OCI-LY3 (cell line): ENCODE measurements around the gene MGAT4B.

Experiments used
- H2AFZ ChIP-seq: fragments of 200-600, 300-600 bp; shearing (Covaris generic); 2 replicates; pipeline ENCODE4 v1.6.0; 2014; ENCODE audit warnings: antibody characterized with exemption, low read depth, low read length
- H3K27ac ChIP-seq: fragments of 200-600, 300-600 bp; sonication (generic); 2 replicates; pipeline ENCODE4 v1.5.1; 2014; ENCODE audit warnings: mild to moderate bottlenecking, low read length, moderate library complexity, mixed read lengths
- H3K27me3 ChIP-seq: fragments of 200-600, 300-600 bp; sonication (generic); 2 replicates; pipeline ENCODE4 v1.6.1; 2014; ENCODE audit warnings: low read depth, low read length, mixed read lengths
- H3K36me3 ChIP-seq: fragments of 200-600, 300-600 bp; sonication (generic); replicated peaks from 2 replicates; pipeline ENCODE3; 2014; ENCODE audit warnings: low read depth, low read length, mixed read lengths
- H3K4me1 ChIP-seq: fragments of 300-600, 200-600 bp; sonication (generic); 2 replicates; pipeline ENCODE4 v1.6.1; 2014; ENCODE audit warnings: low read length, mixed read lengths
- H3K4me2 ChIP-seq: fragments of 200-600, 300-600 bp; sonication (generic); 2 replicates; pipeline ENCODE4 v1.6.1; 2014; ENCODE audit warnings: low read length, mixed read lengths
- H3K4me3 ChIP-seq: fragments of 300-600, 200-600 bp; sonication (generic); 2 replicates; pipeline ENCODE4 v1.5.1; 2014; ENCODE audit warnings: antibody characterized with exemption, mild to moderate bottlenecking, low read length, moderate library complexity
- H3K79me2 ChIP-seq: fragments of 300-600, 200-600 bp; shearing (Covaris generic); 2 replicates; pipeline ENCODE4 v1.6.1; 2014; ENCODE audit warnings: mild to moderate bottlenecking, low read length, mixed read lengths
- H3K9ac ChIP-seq: fragments of 300-600, 200-600 bp; shearing (Covaris generic); 2 replicates; pipeline ENCODE4 v1.6.0; 2014; ENCODE audit warnings: mild to moderate bottlenecking, low read length, moderate library complexity
- H3K9me3 ChIP-seq: fragments of 200-600, 300-600 bp; shearing (Covaris generic); 2 replicates; pipeline ENCODE4 v1.6.1; 2014; ENCODE audit warnings: low read length, mixed read lengths; ENCODE audit not compliant: insufficient read depth
- H4K20me1 ChIP-seq: fragments of 200-600, 300-600 bp; sonication (generic); 2 replicates; pipeline ENCODE4 v1.6.1; 2016; ENCODE audit warnings: low read length, mixed read lengths; ENCODE audit not compliant: insufficient read depth
- EZH2phosphoT487 ChIP-seq: fragments of 200-600 bp; shearing (Covaris generic); IDR thresholded peaks from 2 replicates; pipeline ENCODE4 v1.6.1; 2018; ENCODE audit warnings: antibody characterized with exemption, mixed run types, low read depth
- TF ChIP-seq, protein P1 (sequence below): fragments of 200-600, 300-600 bp; sonication (generic); IDR thresholded peaks from 2 replicates; pipeline ENCODE4 v1.5.1; 2014; ENCODE audit warnings: antibody characterized with exemption, low read length, low read depth

MGAT4B gene

GRCh38 chr5:179824745-179825112, 18.1 kb upstream of the MGAT4B start:
- Histone ChIP-seq H3K36me3 (peaks cover 67% of the 10 kb centered on the region), H3K4me3 (no peak overlapping the region), H3K79me2 (peaks cover 73% of the 10 kb centered on the region), H3K27me3 (no peaks in the 10 kb centered on the region), H3K27ac (no peak overlapping the region), H3K4me1 (peaks cover 17% of the 10 kb centered on the region), H2AFZ (no peak overlapping the region), H3K4me2 (no peak overlapping the region), H3K9ac (no peak overlapping the region), H4K20me1 (peaks cover 57% of the 10 kb centered on the region), H3K9me3 (no peaks in the 10 kb centered on the region)
- no peak for TF ChIP-seq EZH2phosphoT487
- TF ChIP-seq, protein P1, sequence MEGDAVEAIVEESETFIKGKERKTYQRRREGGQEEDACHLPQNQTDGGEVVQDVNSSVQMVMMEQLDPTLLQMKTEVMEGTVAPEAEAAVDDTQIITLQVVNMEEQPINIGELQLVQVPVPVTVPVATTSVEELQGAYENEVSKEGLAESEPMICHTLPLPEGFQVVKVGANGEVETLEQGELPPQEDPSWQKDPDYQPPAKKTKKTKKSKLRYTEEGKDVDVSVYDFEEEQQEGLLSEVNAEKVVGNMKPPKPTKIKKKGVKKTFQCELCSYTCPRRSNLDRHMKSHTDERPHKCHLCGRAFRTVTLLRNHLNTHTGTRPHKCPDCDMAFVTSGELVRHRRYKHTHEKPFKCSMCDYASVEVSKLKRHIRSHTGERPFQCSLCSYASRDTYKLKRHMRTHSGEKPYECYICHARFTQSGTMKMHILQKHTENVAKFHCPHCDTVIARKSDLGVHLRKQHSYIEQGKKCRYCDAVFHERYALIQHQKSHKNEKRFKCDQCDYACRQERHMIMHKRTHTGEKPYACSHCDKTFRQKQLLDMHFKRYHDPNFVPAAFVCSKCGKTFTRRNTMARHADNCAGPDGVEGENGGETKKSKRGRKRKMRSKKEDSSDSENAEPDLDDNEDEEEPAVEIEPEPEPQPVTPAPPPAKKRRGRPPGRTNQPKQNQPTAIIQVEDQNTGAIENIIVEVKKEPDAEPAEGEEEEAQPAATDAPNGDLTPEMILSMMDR: no peak

- no peak overlapping the region for H3K27ac ChIP-seq
- H3K27me3 ChIP-seq: no peaks in the 10 kb centered on the region
- peaks cover 23% of the 10 kb centered on the region for H3K4me1 ChIP-seq
- peaks cover 55% of the 10 kb centered on the region for H4K20me1 ChIP-seq
- H3K79me2 ChIP-seq: peaks cover 71% of the 10 kb centered on the region
- peaks cover 61% of the 10 kb centered on the region for H3K36me3 ChIP-seq
- no peak overlapping the region for H3K9ac ChIP-seq
- H3K4me2 ChIP-seq: no peak overlapping the region
- TF ChIP-seq, protein P1: no peak
- no peak for TF ChIP-seq EZH2phosphoT487
- H2AFZ ChIP-seq: no peak overlapping the region
- no peak overlapping the region for H3K4me3 ChIP-seq
- no peaks in the 10 kb centered on the region for H3K9me3 ChIP-seq
These were observed 17.5 kb upstream of the MGAT4B start for GRCh38 chr5:179823937-179824744.

GRCh38 chr5:179822444-179822990, 15.9 kb upstream of the MGAT4B start:
- Histone ChIP-seq H3K79me2 (peaks cover 72% of the 10 kb centered on the region), H2AFZ (no peak overlapping the region), H3K9me3 (no peaks in the 10 kb centered on the region), H3K27ac (0 out of 2 replicates have a peak overlapping the region, but pooled peaks have one; percentile 87), H3K4me3 (peak overlapping the region; percentile 91), H3K27me3 (no peaks in the 10 kb centered on the region), H3K36me3 (peaks cover 48% of the 10 kb centered on the region), H3K4me1 (peaks cover 34% of the 10 kb centered on the region), H3K4me2 (peak overlapping the region; percentile 63), H3K9ac (peak overlapping the region; percentile 93; the same call in 1 of the 2 replicates), H4K20me1 (peaks cover 48% of the 10 kb centered on the region)
- TF ChIP-seq EZH2phosphoT487: no peak

- peaks cover 34% of the 10 kb centered on the region for H3K4me1 ChIP-seq
- H3K36me3 ChIP-seq: peaks cover 46% of the 10 kb centered on the region
- peak overlapping the region; percentile 87; the same call in 1 of the 2 replicates for H3K27ac ChIP-seq
- no peak for TF ChIP-seq EZH2phosphoT487
- TF ChIP-seq, protein P1: no peak
- no peaks in the 10 kb centered on the region for H3K27me3 ChIP-seq
- H3K4me2 ChIP-seq: peak overlapping the region; percentile 63
- peak overlapping the region; percentile 93 for H3K9ac ChIP-seq
- no peaks in the 10 kb centered on the region for H3K9me3 ChIP-seq
- H3K79me2 ChIP-seq: peaks cover 72% of the 10 kb centered on the region
- peak overlapping the region; percentile 91 for H3K4me3 ChIP-seq
- no peak overlapping the region for H2AFZ ChIP-seq
- H4K20me1 ChIP-seq: peaks cover 46% of the 10 kb centered on the region
These were observed 15.4 kb upstream of the MGAT4B start for GRCh38 chr5:179822059-179822432.
